ENCODE results near the gene ADGRV1. TPM values are rescaled to one million over a fixed set of nuclear protein-coding genes. Genes with fewer than 3 reads are reported as not detected.

Gene ADGRV1
- total RNA-seq, 1 experiment from 2014 or later = 64.8 TPM

GRCh38 chr5:91177639-91178038, 619.0 kb downstream of the ADGRV1 start:
- H3K9me3 Mint-ChIP-seq = peaks cover 0 to 3% of the 10 kb centered on the region in 2 experiments; a peak in 1 of 5 replicates
- peaks cover 4% of the 10 kb centered on the region; the same call in 1 of the 2 replicates for H3K4me1 ChIP-seq (ENCODE audit: insufficient read depth, low read length)
- H3K4me2 ChIP-seq (ENCODE audit: insufficient read depth, insufficient read length, low read length) = no peak overlapping the region
- H2BK20ac ChIP-seq (ENCODE audit: low read depth, low read length, poor library complexity, severe bottlenecking) = no peak overlapping the region
- no peak for TF ChIP-seq CTCF (conservative IDR thresholded peaks at IDR 0.05)
- H3K4ac ChIP-seq (ENCODE audit: low read depth, low read length) = no peak overlapping the region
- H2BK120ac ChIP-seq (ENCODE audit: low read depth, low read length, poor library complexity, severe bottlenecking) = no peak overlapping the region
- H3K27ac Mint-ChIP-seq = peak overlapping the region in 1 of 3 experiments; percentile 2; a peak in 1 of 7 replicates
- H3K18ac ChIP-seq (ENCODE audit: insufficient read length, low read depth, low read length) = no peak overlapping the region
- H2BK15ac ChIP-seq (ENCODE audit: low read depth, low read length) = no peak overlapping the region
- H2AK5ac ChIP-seq (ENCODE audit: insufficient read length, low read length) = no peak overlapping the region
- no peak overlapping the region for H4K5ac ChIP-seq (ENCODE audit: insufficient read length, low read depth, low read length)
- H3T11ph ChIP-seq (ENCODE audit: low read length) = no peak overlapping the region
- H2BK12ac ChIP-seq (ENCODE audit: insufficient read length, low read depth, low read length) = no peak overlapping the region
- H3K4me3 Mint-ChIP-seq = no peak overlapping the region
- no peak overlapping the region for H3K23ac ChIP-seq (ENCODE audit: insufficient read length, low read depth, low read length)
- H2AFZ ChIP-seq (ENCODE audit: low read length) = no peak overlapping the region
- H4K8ac ChIP-seq (replicated peaks; ENCODE audit: insufficient read length, low read depth, low read length) = no peak overlapping the region
- no peaks in the 10 kb centered on the region for H3K79me1 ChIP-seq (ENCODE audit: insufficient read depth, low read depth, low read length, poor library complexity, severe bottlenecking)
- no peak overlapping the region for H3K56ac ChIP-seq (ENCODE audit: insufficient read length, low read depth, low read length)
- peaks cover 13 to 16% of the 10 kb centered on the region in 2 experiments for H3K4me1 Mint-ChIP-seq
- H4K20me1 ChIP-seq (ENCODE audit: control insufficient read depth, insufficient read depth, insufficient read length) = no peaks in the 10 kb centered on the region
- no peak overlapping the region for H2BK5ac ChIP-seq (ENCODE audit: insufficient read length, low read length)
- H3K14ac ChIP-seq (ENCODE audit: insufficient read depth, low read length) = no peak overlapping the region
- no peak for DNase-seq
- no peaks in the 10 kb centered on the region for H3K36me3 Mint-ChIP-seq (ENCODE audit: insufficient read depth in 1 of 3, low read depth in 3 of 3)
- H3K27me3 Mint-ChIP-seq (ENCODE audit: low read depth) = no peaks in the 10 kb centered on the region
- H3K27me3 ChIP-seq (ENCODE audit: insufficient read depth, low read length) = no peaks in the 10 kb centered on the region
- no peaks in the 10 kb centered on the region for H3K23me2 ChIP-seq (ENCODE audit: insufficient read length, low read depth, low read length, poor library complexity, severe bottlenecking)
- no peak overlapping the region for H4K91ac ChIP-seq (ENCODE audit: insufficient read length, low read depth, low read length)
- H3K27ac ChIP-seq (ENCODE audit: insufficient read length, low read depth, low read length) = no peak overlapping the region
- WGBS (ENCODE audit: extremely low coverage, insufficient read length, low lambda C conversion rate) = no CpG with 5 or more reads among the region's 3 CpGs
- H3K9ac ChIP-seq (ENCODE audit: extremely low read depth, insufficient read length, low read length) = no peak overlapping the region
- no peaks in the 10 kb centered on the region for H3K9me3 ChIP-seq (ENCODE audit: control insufficient read depth, low read depth, low read length)
- no peaks in the 10 kb centered on the region for H3K79me2 ChIP-seq (ENCODE audit: insufficient read depth, low read length)

Data from H9 (cell line).